ENCODE results near the gene TAGLN.
A peak's percentile ranks its signal among the peaks of the same experiment; 100 is the strongest.
"Not testable (repeated sequence)": the region's sequence is repeated elsewhere in the genome, so short reads cannot be mapped to it uniquely, and the experiment has no call there.

Gene TAGLN

GRCh38 chr11:117181586-117182550, 17.3 kb upstream of the TAGLN start:
- DNase-seq, result no peak

GRCh38 chr11:117182551-117182935, 16.6 kb upstream of the TAGLN start:
- DNase-seq, result no peak

- DNase-seq, result not testable (repeated sequence)
Observed at GRCh38 chr11:117183178-117183577, 16.0 kb upstream of the TAGLN start.

GRCh38 chr11:117183724-117184349, 15.3 kb upstream of the TAGLN start:
- no peak for DNase-seq

GRCh38 chr11:117185736-117186430, 13.3 kb upstream of the TAGLN start:
- peak; percentile 88 for DNase-seq

GRCh38 chr11:117186431-117186761, 12.8 kb upstream of the TAGLN start:
- no peak for DNase-seq

- no peak for DNase-seq
Observed at GRCh38 chr11:117187007-117187406, 12.2 kb upstream of the TAGLN start.

- DNase-seq, result no peak
Observed at GRCh38 chr11:117187428-117187798, 11.8 kb upstream of the TAGLN start.

GRCh38 chr11:117187799-117188481, 11.2 kb upstream of the TAGLN start:
- DNase-seq, result no peak

- DNase-seq, result no peak
Observed at GRCh38 chr11:117188620-117189081, 10.5 kb upstream of the TAGLN start.

- peak; percentile 94 for DNase-seq
Observed at GRCh38 chr11:117189191-117189940, 9.8 kb upstream of the TAGLN start.

GRCh38 chr11:117189941-117190544, 9.1 kb upstream of the TAGLN start:
- no peak for DNase-seq

GRCh38 chr11:117191680-117192400, 7.3 kb upstream of the TAGLN start:
- DNase-seq, result no peak

- no peak for DNase-seq
Observed at GRCh38 chr11:117192401-117192875, 6.7 kb upstream of the TAGLN start.

GRCh38 chr11:117193130-117194020, 5.8 kb upstream of the TAGLN start:
- no peak for DNase-seq

- DNase-seq, result no peak
Observed at GRCh38 chr11:117194267-117194666, 4.9 kb upstream of the TAGLN start.

GRCh38 chr11:117195258-117195657, 3.9 kb upstream of the TAGLN start:
- peak; percentile 26 for DNase-seq

- no peak for DNase-seq
Observed at GRCh38 chr11:117195761-117196160, 3.4 kb upstream of the TAGLN start.

GRCh38 chr11:117197006-117197405, 2.2 kb upstream of the TAGLN start:
- DNase-seq, result no peak
